GM19397 (cell line): Measurements from ENCODE around the gene WNK4.
"Not testable (repeated sequence)": the region's sequence is repeated elsewhere in the genome, so short reads cannot be mapped to it uniquely, and the experiment has no call there.

Experiments used
- ATAC-seq: cut with Tn5 transposase; IDR thresholded peaks from one replicate; pipeline ENCODE4 v1.9.1; 2021; ENCODE audit warnings: mild to moderate bottlenecking, moderate library complexity; ENCODE audit not compliant: unreplicated experiment

WNK4 gene

DNA sequence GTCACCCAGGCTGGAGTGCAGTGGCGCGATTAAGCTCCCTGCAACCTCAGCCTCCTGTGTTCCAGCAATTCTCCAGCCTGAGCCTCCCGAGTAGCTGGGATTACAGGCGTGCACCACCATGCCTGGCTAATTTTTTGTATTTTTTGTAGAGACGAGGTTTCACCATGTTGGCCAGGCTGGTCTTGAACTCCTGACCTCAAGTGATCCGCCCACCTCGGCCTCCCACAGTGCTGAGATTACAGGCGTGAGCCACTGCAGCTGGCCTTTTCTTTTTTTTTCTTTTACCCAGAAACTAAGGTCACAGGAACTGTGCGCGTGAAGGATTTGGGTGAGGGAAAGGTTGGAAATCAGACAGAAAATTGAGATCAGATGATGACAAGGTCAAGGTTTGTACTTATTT lies 10.4 kb upstream of the WNK4 start:
- not testable (repeated sequence) for ATAC-seq

DNA sequence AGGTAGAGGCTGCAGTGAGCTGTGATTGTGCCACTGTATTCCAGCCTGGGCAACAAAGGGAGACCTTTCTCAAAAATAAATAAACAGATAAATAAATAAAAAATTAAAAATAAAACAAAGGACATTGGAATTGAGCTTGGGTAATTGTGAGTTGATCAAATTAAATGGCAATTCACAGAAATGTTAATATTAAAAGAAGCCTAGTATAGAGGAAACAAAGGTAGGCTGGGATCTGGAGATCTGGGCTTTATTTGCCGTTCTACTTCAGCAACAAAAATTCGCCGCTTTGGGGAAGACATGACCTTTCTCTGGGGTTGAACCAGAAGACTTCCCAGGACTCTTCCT lies 7.5 kb upstream of the WNK4 start:
- ATAC-seq, result no peak

DNA sequence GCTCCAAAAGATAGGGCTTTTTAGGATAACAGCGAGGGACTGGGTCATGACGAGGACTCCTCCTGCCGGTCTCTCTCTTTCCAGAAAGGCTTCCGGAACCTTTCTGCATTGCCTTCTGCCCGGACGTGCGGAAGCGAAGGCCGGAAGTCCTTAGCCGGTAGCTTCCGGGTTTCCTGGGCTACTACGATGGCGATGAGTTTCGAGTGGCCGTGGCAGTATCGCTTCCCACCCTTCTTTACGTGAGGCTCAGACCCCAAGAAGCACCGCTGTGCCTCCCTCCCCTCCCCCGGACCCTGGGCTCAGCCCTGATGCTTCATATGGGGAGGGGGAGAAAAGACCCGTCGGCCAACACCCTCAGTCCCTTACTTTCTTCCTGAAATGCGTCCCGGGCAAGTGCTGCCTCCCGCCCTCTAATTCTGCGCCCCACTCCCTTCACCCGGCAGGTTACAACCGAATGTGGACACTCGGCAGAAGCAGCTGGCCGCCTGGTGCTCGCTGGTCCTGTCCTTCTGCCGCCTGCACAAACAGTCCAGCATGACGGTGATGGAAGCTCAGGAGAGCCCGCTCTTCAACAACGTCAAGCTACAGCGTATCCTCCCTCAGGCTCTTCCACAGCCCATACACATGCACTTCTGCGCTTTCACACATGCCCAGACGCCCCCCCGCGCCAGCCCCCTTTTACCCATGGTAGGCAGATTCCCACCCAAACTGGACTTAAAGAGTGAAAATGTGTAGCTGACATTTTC lies 6.9 kb upstream of the WNK4 start, which contains the start of gene VPS25:
Gene VPS25 (plus strand): TSS at position 160 of the 746 bp plus-strand sequence. CDS start 27 bp downstream, at position 187.
- no peak for ATAC-seq

- no peak for ATAC-seq
Measured at GRCh38 chr17:42774066-42774745, 6.2 kb upstream of the WNK4 start.

GRCh38 chr17:42775534-42776098 lies 4.8 kb upstream of the WNK4 start:
- no peak for ATAC-seq

DNA sequence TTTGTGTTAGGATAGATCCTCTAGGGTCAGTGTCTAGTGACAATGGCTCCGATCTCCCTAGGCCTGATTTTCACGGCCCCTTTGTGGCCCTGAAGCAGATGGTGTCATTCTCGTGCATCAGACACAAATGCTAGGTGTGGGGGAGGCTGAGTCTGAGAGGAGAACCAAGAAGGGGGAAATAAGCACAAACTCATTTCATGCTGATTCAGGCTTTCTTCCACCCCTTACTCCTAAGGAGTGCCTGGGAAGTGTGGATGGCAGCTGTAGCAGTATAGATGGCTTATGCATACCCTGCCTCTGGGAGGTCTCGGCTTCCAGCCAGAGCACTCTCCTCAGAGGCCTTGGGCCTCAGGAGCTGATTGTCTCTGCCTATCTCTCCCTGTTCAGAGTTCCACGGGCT lies 1.8 kb upstream of the WNK4 start:
- ATAC-seq, result no peak

DNA sequence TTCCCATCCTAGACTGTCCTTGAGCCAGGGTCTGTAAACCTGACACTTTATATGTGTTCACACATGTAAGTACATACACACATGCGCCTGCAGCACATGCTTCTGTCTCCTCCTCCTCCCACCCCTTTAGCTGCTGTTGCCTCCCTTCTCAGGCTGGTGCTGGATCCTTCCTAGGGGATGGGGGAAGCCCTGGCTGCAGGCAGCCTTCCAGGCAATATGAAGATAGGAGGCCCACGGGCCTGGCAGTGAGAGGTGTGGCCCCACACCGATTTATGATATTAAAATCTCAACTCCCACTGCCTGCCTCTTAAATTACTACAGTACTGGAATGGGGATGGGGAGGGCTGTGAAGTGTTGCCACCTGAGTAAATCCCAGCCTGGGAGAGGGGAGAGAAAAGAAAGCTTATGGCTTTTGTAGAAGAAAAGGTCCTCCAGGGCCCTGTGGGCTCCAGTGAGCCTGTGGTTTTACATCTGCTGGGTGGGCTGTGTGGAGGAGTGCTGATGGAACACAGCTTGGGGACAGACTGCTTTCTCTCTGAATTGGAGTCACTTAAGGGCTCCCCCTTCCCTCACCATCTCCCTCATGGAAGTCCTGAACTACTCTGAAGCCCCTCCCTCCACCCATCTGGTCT lies 990 bp upstream of the WNK4 start:
- no peak for ATAC-seq

- no peak for ATAC-seq
Measured at GRCh38 chr17:42780851-42781638, 635 bp downstream of the WNK4 start.

GRCh38 chr17:42781639-42782165 lies 1.3 kb downstream of the WNK4 start:
- ATAC-seq, result no peak

DNA sequence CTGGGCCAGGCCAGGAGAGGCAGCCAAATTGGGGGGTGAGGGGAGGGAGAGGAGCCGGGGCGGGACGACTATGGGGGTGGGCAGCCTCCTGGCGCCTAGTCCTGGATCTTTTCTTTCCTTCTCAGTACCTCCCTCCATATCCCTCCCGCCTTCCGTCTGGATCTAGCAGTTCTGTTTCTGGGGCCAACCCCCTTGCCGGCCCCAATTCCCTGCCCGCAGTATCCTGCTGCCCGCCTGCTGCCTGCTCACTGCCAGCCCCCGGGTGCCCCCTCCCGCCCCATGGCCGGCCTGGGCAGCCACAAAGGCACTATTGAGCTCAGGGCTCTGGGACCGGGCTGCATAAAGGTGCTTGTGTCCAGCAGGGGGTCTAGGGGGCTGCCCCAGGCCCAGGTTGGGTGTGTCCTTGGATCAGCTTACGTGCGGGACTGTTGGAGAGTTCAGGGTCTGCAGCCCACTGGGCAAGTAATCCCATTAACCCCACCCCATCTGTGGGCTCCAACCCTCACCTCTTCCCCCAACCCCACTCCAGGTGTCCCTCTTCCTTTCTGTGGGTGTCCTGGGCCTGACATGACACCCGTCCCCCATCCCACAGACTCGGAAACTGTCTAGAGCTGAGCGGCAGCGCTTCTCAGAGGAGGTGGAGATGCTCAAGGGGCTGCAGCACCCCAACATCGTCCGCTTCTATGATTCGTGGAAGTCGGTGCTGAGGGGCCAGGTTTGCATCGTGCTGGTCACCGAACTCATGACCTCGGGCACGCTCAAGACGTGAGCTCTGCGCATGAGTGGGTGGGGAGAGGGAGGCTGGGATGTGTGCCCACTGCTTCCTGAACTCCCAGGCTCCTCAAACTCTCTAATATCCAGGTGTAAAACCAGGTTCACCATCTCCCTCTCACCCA lies 2.0 kb downstream of the WNK4 start:
- no peak for ATAC-seq

DNA sequence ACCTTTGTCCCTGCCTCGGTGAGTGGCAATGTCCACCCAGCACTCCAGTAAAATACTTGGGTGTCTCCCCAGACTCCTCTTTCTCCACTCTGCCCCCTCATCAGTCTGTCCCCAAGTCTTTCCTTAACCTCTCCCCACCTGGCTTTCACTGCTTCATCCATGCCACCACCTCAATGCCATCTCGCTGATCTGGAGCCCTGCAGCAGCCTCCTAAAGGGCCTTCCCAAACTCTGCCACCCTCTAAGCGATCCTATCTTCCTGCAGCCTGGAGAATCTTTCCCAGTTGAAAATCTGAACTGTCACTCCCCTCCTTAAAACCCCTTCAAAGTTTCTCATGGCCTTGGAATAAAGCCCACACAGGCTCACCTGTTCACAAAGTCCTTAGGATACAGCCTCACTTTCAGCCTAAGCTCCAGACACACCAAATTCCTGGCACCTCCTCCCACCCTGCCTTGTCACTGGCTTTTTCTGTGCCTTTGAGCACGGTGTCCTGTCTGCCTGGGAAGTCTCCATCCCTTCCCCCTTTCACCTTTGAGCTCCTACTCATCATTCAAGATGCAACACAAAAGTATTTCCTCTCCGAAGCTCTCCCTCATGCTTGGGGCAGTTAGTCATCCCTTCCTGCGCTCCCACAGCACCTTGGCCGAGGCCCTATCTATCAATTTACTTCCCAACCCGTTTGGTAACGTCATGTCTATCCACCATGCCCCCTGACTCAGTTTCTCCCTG lies 2.8 kb downstream of the WNK4 start:
- no peak for ATAC-seq

GRCh38 chr17:42783791-42784138 lies 3.4 kb downstream of the WNK4 start:
- no peak for ATAC-seq

GRCh38 chr17:42784409-42784808 lies 4.0 kb downstream of the WNK4 start:
- ATAC-seq, result no peak

- ATAC-seq, result no peak
Measured at GRCh38 chr17:42784811-42785592, 4.6 kb downstream of the WNK4 start.

GRCh38 chr17:42787266-42787665 lies 6.9 kb downstream of the WNK4 start:
- ATAC-seq, result no peak

GRCh38 chr17:42791948-42792347 lies 11.5 kb downstream of the WNK4 start:
- no peak for ATAC-seq

- ATAC-seq, result no peak
Measured at GRCh38 chr17:42792545-42792944, 12.1 kb downstream of the WNK4 start.

GRCh38 chr17:42795061-42795460 lies 14.7 kb downstream of the WNK4 start:
- ATAC-seq, result no peak
